Prostate gland (tissue), 2 donors: ENCODE data around the gene MRGPRG. TPM values are rescaled to one million over a fixed set of nuclear protein-coding genes. Genes with fewer than 3 reads are reported as not detected.
A peak's percentile ranks its signal among the peaks of the same experiment; 100 is the strongest.

Experiments
- DNase-seq: peaks from one replicate; pipeline ENCODE4 v3.0.0-alpha.2; 2019; ENCODE audit warnings: low spot score
- H3K27ac ChIP-seq, 2 donors: fragments of 200-600 bp; sonication (generic); 2 replicates each; pipeline ENCODE4 v1.5.1; 2017 to 2019
- H3K27me3 ChIP-seq: fragments of 200-600 bp; sonication (generic); replicated peaks from 2 replicates; pipeline ENCODE4 v1.5.1; 2019; ENCODE audit not compliant: insufficient read depth
- H3K36me3 ChIP-seq, 2 donors: fragments of 200-600 bp; sonication (generic); 1 replicate in 1 of 2; 2 replicates in 1 of 2; pipeline versions ENCODE4 v1.5.1 to v1.8.1; 2017 to 2019
- H3K4me1 ChIP-seq: fragments of 200-600 bp; sonication (generic); replicated peaks from 2 replicates; pipeline ENCODE4 v1.5.1; 2019
- H3K4me3 ChIP-seq, 2 donors: fragments of 200-600 bp; sonication (generic); 2 replicates each; pipeline ENCODE4 v1.5.1; 2017 to 2019
- H3K9me3 ChIP-seq: fragments of 200-600 bp; sonication (generic); 2 replicates; pipeline ENCODE4 v1.5.1; 2017
- POLR2A ChIP-seq: fragments of 450-650 bp; IDR thresholded peaks from one replicate; pipeline ENCODE4 v1.6.1; 2016; ENCODE audit warnings: antibody characterized with exemption, mild to moderate bottlenecking
- POLR2AphosphoS5 ChIP-seq: sonication (generic); formaldehyde crosslinking; IDR thresholded peaks from one replicate; pipeline ENCODE4 v1.6.1; 2017; ENCODE audit warnings: antibody characterized with exemption
- WGBS: methylation state at CpG from one replicate; pipeline ENCODE4 v1.1.5; 2018; 5-methylcytosine and 5-hydroxymethylcytosine counted together
- intact Hi-C: fragments of 100-400 bp; cut with DNase I; formaldehyde crosslinking; loops from one replicate; pipeline ENCODE4 v1.14.2; 2022
- total RNA-seq, 2 donors: library from RNA; depleted of rRNA; stranded (reverse); fragments of >200 nt; gene quantifications; one replicate each; pipeline ENCODE4 v1.1.0, GENCODE V29; 2016
- TF ChIP-seq, protein P1 (sequence below), 4 experiments: fragments of 200-600 bp in 2 of 4; fragments of 450-650 bp in 2 of 4; sonication (generic) in 2 of 4; IDR thresholded peaks; 1 replicate in 3 of 4; 2 replicates in 1 of 4; pipeline ENCODE4 v1.5.1; 2016 to 2019; ENCODE audit warnings: antibody characterized with exemption in 4 of 4, mild to moderate bottlenecking in 2 of 4, moderate library complexity in 2 of 4

MRGPRG gene
- total RNA-seq, 2 donors from 2014 or later: 2.7 TPM; not detected in 1

DNA sequence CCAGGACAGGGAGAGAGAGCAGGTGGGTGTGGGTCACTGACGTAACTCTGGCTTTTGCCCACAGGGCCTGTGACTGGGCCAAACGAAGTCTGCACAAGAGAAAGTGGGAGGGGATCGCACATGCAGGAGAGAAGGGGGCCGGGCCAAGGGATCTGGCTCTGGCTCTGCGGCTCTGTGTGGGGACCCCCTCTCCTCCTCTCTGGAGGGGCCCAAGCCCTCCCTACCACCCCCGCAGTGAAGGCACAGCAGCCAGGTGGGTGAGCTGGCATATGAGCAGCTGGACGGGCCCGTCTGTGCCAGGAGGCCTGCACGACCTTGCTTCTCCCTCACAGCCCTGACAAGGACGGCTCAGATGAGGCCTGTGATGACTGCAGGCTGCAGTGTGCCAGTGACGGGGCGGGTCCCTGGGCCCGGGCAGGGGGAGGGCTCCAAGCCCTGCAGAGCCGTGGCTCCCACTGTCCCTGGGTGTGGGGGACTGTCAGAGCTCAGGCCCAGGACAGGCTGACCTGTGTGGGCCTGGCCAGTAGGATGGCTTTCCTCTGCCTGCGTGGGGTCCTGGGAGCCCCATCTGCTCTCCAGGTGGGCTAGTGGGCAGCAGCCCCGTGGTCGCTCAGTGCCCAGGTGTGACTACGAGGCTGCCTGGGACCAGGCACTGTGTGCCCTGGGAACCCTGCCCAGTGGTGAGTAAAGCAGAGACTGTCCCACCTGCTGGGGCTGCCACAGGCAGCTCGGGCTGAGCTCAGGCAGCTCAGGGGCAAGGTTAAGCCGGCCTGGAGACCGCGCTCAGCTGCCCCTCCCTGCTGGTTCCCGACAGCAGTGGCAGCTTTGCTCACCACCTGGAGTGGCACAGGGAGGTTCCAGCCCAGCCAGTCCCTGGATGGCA, 22.2 kb downstream of the MRGPRG start:
- H3K36me3 ChIP-seq: no peaks in the 10 kb centered on the region
- 76% methylated on average over 15 of the region's 23 CpGs for WGBS
- intact Hi-C loops: no loop called here
- DNase-seq: no peak
- no peak for TF ChIP-seq POLR2AphosphoS5
- no peak for TF ChIP-seq POLR2A
- TF ChIP-seq, protein P1, sequence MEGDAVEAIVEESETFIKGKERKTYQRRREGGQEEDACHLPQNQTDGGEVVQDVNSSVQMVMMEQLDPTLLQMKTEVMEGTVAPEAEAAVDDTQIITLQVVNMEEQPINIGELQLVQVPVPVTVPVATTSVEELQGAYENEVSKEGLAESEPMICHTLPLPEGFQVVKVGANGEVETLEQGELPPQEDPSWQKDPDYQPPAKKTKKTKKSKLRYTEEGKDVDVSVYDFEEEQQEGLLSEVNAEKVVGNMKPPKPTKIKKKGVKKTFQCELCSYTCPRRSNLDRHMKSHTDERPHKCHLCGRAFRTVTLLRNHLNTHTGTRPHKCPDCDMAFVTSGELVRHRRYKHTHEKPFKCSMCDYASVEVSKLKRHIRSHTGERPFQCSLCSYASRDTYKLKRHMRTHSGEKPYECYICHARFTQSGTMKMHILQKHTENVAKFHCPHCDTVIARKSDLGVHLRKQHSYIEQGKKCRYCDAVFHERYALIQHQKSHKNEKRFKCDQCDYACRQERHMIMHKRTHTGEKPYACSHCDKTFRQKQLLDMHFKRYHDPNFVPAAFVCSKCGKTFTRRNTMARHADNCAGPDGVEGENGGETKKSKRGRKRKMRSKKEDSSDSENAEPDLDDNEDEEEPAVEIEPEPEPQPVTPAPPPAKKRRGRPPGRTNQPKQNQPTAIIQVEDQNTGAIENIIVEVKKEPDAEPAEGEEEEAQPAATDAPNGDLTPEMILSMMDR (IDR thresholded peaks at IDR 0.05): no peak
- no peaks in the 10 kb centered on the region for H3K9me3 ChIP-seq
- H3K4me3 ChIP-seq: no peak overlapping the region
- no peaks in the 10 kb centered on the region for H3K4me1 ChIP-seq
- no peak overlapping the region for H3K27ac ChIP-seq
- H3K27me3 ChIP-seq: no peaks in the 10 kb centered on the region

DNA sequence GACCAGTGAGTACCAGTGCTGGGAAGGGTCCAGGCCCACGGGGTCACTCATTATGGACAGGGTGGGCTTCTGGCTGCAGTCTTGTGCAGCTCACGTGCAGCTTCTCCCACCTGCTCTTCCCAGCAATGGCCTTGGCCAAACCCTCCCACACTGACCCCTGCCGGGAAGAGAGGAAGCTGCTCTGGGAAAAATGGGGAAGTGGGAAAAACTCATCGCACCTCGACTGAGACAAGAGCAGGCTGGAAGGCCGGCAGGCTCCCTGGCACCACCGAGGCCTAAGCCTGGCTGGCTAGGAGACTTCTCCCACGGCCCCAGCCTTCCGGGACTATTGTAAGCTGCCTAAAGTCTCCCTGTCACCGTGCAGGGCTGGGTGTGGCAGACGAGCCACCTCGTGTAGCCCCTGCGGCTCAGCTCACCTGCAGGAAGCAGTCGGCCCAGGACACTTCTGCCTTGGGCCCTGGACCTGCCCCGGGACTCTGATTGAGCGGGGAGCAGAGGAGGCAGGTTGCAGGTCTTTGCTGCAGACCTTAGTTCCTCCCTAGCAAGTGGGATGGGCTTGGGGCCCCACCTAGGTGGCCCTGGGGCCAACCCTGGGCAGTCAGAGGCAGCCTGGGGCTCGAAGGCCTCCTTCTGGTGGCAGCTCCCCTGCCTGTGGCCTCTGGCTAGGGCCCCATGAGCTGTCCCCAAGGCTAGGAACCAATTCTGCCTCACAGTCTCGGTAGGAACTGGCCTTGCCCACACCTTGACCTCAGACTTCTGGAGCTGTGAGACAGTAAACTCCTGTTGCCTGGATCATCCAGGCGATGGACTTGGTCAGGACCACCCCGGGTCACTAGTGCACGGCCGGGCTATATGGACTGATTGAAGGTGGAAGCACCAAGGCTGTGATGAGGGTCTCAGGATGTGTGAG, 23.1 kb downstream of the MRGPRG start:
- no peaks in the 10 kb centered on the region for H3K9me3 ChIP-seq
- no peak for DNase-seq
- no peaks in the 10 kb centered on the region for H3K36me3 ChIP-seq
- no peaks in the 10 kb centered on the region for H3K4me1 ChIP-seq
- no peaks in the 10 kb centered on the region for H3K27me3 ChIP-seq
- TF ChIP-seq, protein P1 (IDR thresholded peaks at IDR 0.05): peak in 2 of 4 experiments; percentile 14 to 26
- TF ChIP-seq POLR2A (no peak), POLR2AphosphoS5 (no peak)
- H3K27ac ChIP-seq: no peak overlapping the region
- no peak overlapping the region for H3K4me3 ChIP-seq
- intact Hi-C loops: no loop called here
- WGBS: 72% methylated on average over 22 of the region's 22 CpGs

DNA sequence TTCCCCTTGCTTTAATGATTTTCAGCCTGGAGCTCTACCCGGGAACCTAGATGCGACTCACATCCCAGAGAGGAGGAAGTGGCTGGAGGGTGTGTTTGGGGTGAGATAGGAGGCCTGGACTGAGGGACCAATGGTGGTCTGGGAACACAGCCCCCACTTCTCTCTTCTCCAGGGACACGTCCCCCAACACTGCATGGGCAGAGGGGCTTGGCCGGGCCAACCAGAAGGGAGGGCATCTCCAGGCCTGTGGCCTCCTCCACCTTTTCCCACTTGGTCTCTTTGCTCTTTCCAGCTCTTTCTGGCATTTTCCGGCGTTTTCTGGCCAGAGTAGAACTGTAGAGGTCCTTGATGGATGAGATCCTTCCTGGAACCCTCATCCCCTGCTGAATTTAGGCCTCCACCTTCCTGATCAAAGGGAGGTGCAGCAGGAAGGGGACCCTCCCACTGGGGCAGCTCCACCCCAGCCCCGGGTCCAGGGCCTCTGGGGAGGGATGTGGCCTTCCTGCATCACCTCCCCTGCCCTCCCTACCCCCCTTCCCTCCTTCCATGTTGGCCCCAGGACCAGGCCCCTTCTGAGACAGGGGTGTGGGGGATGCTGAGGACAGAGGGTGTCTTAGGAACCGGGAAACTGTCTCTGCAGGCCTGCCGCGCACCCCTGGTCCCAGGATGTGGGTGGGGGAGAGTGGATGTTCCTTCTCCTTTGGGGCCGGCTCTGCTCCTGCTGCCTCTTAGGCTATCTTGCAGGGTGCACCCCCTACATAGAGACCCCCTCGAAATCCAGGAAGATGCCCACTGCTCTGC, 24.4 kb downstream of the MRGPRG start:
- no peaks in the 10 kb centered on the region for H3K4me1 ChIP-seq
- H3K27ac ChIP-seq: no peak overlapping the region
- no peaks in the 10 kb centered on the region for H3K36me3 ChIP-seq
- 88% methylated on average over 11 of the region's 12 CpGs for WGBS
- no peaks in the 10 kb centered on the region for H3K9me3 ChIP-seq
- H3K4me3 ChIP-seq: no peak overlapping the region
- TF ChIP-seq POLR2A (no peak), POLR2AphosphoS5 (no peak)
- TF ChIP-seq, protein P1 (IDR thresholded peaks at IDR 0.05): no peak
- DNase-seq: no peak
- intact Hi-C loops: no loop called here
- H3K27me3 ChIP-seq: no peaks in the 10 kb centered on the region

DNA sequence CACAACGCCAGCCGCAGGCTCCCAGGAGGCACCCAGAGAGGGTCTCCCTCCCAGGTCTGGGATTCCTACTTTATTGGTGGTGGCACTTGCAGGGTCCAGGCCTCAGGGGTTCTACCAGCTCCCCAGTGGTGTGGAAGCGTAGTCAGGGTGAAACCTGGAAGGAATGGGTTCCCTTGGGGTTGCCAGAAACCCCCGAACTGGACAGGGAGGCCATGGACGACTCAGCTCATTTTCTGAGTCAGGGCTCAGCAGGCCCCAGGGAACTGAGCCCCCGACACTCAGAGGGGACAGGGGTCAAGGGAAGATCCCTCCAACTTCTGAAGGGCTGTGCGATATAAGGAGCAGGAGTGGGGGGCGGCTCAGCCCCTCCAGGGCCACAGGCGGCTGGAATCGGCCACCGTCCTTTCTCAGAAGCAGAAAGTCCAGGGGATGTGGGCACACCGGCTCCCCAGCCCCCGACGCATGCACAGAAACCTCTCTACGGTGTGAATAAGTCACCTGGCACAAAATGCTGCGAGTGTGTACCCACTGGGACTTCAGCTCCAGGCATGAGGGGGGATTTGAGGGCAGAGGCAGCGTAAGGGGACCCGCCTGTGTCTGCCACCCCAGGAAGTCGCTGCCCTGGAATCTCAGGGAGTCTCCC, 25.1 kb downstream of the MRGPRG start:
- no peak for TF ChIP-seq POLR2AphosphoS5
- TF ChIP-seq, protein P1 (IDR thresholded peaks at IDR 0.05): no peak
- TF ChIP-seq POLR2A: no peak
- DNase-seq: no peak
- no peaks in the 10 kb centered on the region for H3K36me3 ChIP-seq
- H3K4me3 ChIP-seq: no peak overlapping the region
- H3K27me3 ChIP-seq: no peaks in the 10 kb centered on the region
- H3K4me1 ChIP-seq: no peaks in the 10 kb centered on the region
- intact Hi-C loops: no loop called here
- WGBS: 91% methylated on average over 19 of the region's 19 CpGs
- no peaks in the 10 kb centered on the region for H3K9me3 ChIP-seq
- H3K27ac ChIP-seq: no peak overlapping the region
